Measurements from ENCODE around the gene DUSP22.

Gene DUSP22

GRCh38 chr6:397604-398003 lies 105.3 kb downstream of the DUSP22 start:
- DNase-seq = no peak

DNA sequence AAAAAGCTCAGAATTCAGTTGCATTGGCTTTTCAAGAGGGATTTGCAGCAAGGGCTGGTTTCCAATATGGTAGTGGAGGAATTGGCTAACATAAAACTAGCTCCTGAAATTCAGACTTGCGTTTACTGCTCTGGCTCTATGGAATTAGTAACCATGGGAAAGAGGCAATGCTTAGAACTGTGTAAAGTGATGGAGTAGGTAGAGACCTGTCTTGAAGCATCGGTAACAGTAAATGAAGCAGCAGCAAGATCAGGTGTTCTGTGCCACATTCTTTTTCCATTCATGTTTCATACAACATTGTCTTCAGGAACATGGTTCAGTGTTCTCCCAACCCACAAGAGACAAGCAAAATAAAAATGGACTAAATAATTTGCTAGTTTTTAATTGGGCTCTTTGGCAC lies 105.8 kb downstream of the DUSP22 start:
- DNase-seq = no peak

DNA sequence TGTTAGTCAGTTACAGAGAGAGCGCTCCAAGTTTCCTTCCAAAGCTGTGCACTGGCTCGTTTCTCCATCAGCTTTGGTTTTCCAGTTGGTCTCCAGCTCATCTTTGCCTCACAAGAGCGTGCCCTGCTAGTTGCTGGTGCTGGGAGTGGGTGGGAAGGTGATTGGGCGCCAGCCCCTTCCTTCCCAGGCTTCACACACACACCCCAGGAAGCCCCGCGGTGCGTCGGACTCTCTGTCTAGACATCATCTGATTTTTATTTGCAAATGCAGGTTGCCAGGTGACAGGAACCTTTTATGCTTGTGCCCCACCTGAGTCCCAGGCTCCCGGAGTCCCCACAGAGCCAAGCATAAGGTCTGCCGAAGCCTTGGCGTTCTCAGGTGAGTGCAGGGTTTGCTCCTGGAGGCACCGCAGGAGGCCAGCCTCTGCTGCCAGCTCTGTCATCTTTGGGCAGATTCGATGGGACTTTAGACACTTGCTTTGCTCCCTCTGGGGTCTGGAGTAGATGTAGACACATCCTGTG lies 106.3 kb downstream of the DUSP22 start:
- DNase-seq = no peak

GRCh38 chr6:399785-400534 lies 107.7 kb downstream of the DUSP22 start:
- DNase-seq = no peak

DNA sequence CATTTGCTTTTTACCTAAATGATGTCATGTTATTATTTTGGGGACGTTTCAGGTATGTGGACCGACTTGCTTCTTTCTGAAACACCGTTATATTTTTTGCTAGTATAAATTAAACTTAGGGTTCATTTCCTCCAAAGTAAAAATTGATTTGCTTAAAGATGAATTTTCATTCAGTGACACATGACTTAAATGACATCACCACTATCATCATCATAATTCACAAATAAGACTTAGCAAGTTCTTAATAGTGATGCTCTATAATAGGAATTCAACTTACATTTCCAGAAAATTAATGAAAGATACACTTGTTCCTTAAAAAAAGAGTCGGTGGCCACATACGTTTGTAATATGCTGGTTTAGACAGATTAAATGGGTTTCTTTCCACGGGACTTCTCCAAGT lies 108.5 kb downstream of the DUSP22 start:
- no peak for DNase-seq
